Hematopoietic multipotent progenitor cell treated with erythropoietin and hydrocortisone succinate and interleukin-3 and kit ligand, for 4 days (in vitro differentiated cells): ENCODE data around the gene ABCG4.
"Not testable (repeated sequence)": the region's sequence is repeated elsewhere in the genome, so short reads cannot be mapped to it uniquely, and the experiment has no call there.

Source experiments
- DNase-seq: peaks from one replicate; pipeline ENCODE4 v3.0.0-alpha.2; 2015

ABCG4 gene

GRCh38 chr11:119155733-119156492 is 7.1 kb downstream of the ABCG4 start:
- DNase-seq: peak; percentile 72

GRCh38 chr11:119156496-119156895 is 7.6 kb downstream of the ABCG4 start:
- DNase-seq: no peak

DNA sequence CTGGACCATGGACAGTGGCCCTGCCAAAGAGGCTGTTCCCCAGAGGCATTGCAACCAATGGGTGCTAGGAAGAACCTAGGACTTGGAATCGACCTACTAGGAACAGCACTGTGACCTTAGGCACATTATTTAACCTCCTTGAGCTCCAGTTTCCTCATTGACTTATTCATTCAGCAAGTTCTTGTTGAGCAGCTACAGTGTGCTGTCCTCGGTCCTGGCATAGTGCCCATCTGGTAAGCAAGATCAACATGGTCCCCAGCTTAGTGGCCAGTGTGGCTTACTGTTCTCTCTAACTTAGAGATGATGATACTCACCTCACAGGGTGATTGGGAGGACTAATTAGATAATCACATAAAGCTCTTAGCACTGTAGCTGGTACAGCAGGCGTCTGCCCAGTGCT is 8.2 kb downstream of the ABCG4 start:
- peak; percentile 60 for DNase-seq

- DNase-seq: no peak
These were observed 9.6 kb downstream of the ABCG4 start for GRCh38 chr11:119158467-119158866.

GRCh38 chr11:119160151-119160550 is 11.3 kb downstream of the ABCG4 start:
- no peak for DNase-seq

GRCh38 chr11:119161871-119162270 is 13.0 kb downstream of the ABCG4 start:
- DNase-seq: no peak

DNA sequence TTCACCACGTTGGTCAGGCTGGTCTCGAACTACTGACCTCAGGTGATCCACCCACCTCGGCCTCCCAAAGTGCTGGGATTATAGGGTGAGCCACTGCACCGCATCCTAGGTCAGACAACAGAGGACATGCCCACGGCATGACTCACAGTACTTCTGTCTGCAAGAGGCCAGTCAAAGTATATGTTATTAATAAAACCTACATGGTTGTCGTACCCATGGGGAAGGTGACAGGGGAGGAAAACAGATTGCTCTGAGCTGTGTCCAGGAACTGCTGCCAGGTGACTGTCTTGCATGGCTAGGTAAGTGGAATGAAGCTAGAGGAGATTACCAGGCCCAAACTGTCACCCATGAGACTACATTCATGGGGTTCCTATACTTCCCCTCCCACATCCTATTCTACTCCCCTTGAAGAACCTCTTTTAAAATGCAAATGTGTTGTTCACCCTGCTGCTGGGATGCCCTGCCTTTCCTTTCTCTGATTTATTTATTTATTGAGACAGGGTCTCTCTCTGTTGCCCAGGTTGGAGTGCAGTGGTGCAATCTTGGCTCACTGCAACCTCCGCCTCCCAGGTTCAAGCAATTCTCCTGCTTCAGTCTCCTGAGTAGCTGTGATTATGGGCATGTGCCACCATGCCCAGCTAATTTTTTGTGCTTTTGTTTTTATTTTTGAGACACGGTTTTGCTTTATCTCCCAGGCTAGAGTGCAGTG is 17.7 kb downstream of the ABCG4 start:
- no peak for DNase-seq

GRCh38 chr11:119167077-119167458 is 18.2 kb downstream of the ABCG4 start:
- not testable (repeated sequence) for DNase-seq

- DNase-seq: no peak
These were observed 19.1 kb downstream of the ABCG4 start for GRCh38 chr11:119167933-119168332.

DNA sequence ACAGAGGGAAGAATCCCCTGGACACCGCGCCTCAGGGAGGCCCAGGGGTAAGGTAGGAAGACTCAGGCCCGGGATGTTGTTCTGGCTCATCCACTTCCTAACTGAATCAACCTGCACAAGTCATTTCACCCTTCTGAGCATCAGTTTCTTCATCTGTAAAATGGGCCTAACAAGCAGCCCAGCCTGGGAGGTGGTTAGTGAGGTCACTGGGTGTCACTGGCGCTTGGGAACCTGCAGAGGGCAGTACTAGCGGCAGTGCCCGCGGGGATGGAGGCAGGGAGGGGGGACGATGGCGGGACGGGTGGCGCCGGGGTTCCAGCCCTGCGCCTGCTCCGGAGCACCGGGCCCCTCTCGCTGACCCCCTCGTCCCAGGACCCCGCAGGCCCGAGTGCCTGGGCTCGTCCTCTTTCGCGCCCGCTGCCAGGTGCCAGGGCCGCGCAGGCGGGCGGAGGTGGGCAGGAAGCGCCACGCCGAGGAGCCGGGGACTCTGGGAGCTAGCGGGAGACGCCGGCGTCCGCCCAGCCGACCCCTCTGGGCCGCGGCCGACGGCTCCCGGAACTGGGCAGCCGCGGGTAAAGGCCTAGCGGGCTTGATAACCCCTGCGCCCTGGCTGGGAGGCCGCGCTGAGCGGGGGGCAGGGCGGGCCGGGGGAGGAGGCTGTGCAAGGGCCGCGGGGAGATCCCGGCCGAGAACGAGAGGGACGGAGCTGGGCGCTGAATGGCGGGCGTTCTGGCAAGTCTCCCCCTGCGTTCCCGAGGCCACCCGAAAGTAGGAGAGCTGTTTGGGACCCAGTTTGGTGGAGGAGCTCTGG is 19.8 kb downstream of the ABCG4 start, which contains the start of gene NLRX1:
NLRX1 (plus strand) TSS at position 255 of the 811 bp plus-strand sequence. CDS start 2,679 bp downstream, outside the sequence.
- peak; percentile 95 for DNase-seq

DNA sequence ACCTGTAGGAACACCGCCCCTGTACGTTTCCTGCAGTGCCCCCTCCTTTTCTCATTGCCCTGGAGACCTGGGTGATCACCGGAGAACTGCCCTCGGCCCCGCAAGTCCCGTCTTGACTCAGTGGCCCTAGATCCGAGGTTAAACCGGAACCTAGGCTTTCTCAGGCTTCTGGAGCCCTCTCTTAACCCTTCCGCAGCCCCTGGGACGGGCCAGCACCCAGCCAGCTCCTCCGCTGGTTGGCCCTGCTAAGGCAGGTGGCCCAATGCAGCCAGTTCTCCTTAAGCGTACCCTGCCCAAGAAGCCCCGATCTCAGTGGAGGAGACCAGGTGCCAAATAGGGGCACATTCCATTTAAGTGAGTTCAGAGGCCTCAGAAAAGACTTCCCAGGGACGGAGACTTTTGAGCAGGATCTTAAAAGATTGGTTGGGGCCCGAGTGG is 20.4 kb downstream of the ABCG4 start:
- DNase-seq: peak; percentile 79

GRCh38 chr11:119172513-119172912 is 23.7 kb downstream of the ABCG4 start:
- DNase-seq: peak; percentile 77

- DNase-seq: no peak
These were observed 24.6 kb downstream of the ABCG4 start for GRCh38 chr11:119173453-119173852.

- DNase-seq: no peak
These were observed 26.7 kb downstream of the ABCG4 start for GRCh38 chr11:119175493-119176077.

DNA sequence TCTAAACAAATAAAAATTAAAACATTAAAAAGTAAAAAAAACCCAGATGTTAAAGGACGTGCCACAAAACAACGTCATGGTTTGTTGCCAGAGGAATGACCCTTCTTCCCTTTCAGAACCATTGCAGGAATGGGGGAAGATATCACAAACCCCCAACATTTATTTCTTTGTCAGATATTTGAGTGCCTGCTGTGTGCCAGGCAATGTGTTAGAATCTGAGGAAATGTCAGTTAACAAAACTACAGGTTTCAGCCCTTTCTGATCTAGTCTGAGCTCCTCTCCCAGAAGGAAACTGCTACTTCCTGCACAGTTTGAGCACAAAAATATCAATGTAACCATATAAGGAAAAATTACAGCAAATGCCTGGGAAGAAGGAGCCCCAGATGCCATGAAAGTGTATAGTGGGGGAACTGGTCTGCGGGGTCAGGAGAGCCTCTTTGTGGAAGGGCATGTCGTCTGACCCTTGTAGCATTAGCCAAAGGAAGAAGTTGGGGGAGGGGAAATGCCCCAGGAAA is 29.4 kb downstream of the ABCG4 start:
- DNase-seq: no peak

GRCh38 chr11:119179342-119179741 is 30.5 kb downstream of the ABCG4 start:
- DNase-seq: no peak

DNA sequence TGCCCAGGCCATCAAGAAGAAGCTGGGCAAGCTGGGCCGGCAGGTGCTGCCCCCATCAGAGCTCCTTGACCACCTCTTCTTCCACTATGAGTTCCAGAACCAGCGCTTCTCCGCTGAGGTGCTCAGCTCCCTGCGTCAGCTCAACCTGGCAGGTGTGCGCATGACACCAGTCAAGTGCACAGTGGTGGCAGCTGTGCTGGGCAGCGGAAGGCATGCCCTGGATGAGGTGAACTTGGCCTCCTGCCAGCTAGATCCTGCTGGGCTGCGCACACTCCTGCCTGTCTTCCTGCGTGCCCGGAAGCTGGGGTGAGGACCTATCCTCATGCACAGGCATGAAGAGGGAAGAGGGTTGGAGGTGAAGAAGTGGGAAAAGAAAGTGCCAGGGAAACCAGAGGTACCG is 31.1 kb downstream of the ABCG4 start:
- no peak for DNase-seq

DNA sequence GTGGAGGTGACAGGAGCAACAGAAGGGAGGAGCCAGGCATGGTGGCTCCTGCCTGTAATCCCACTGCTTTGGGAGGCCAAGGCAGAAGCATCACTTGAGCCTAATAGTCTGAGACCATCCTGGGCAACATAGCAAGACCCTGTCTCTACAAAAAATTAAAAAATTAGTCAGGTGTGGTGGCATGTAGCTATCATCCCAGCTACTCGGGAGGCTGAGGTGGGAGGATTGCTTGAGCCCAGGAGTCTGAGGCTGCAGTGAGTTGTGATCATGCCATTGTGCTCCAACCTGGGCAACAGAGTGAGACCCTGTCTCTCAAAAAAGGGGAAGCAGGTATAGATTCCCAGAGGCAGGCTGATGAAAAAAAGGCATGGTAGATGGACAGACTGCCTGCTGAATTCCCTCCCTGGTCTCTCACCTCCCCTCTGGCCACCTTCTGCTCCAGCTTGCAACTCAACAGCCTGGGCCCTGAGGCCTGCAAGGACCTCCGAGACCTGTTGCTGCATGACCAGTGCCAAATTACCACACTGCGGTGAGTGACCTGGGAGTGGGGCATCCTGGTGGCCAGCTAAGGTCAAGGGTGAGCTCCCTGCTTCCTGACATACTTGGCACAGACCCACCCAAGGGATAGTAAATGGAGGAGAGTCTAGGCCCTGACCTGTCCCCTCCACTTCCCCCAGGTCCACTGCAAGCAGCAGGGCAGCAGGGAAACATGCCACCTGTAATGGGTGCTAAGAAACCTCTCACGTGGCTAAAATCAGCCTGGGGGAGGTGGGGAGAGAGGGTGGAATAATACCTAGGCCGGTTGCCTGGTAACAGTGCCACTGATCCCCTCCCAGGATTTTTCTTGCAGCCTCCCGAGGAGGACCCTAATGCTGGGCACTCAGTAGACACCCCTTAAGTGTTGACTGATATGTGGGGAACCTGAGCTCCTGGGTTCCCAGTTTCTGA is 32.2 kb downstream of the ABCG4 start:
- no peak for DNase-seq

GRCh38 chr11:119181677-119182412 is 33.0 kb downstream of the ABCG4 start:
- no peak for DNase-seq

GRCh38 chr11:119184399-119184798 is 35.5 kb downstream of the ABCG4 start:
- DNase-seq: not testable (repeated sequence)
